Measurements from ENCODE around the gene MGST2.

MGST2 gene

GRCh38 chr4:139665690-139666529, at the start of gene MGST2:
Gene MGST2, plus strand, starts transcription at chr4:139665819. Its CDS starts 201 bp downstream, at chr4:139666020.
- H3K4me1 ChIP-seq (ENCODE audit: control insufficient read depth, low read depth, low read length) = peaks cover 20% of the 10 kb centered on the region
- no peak within 1 kb of the TSS for H3K27ac ChIP-seq (ENCODE audit: low read length)

GRCh38 chr4:139617702-139618490, 47.7 kb upstream of the MGST2 start:
- H3K9me3 ChIP-seq (ENCODE audit: control insufficient read depth, low read depth, low read length) = no peaks in the 10 kb centered on the region
- H3K27ac ChIP-seq (ENCODE audit: low read length) = no peak overlapping the region

More at GRCh38 chr4:139665690-139666529, at the start of gene MGST2:
- Histone ChIP-seq H3K4me3 (ENCODE audit: low read length) (peak within 1 kb of the TSS; percentile 74), H3K9ac (ENCODE audit: low read length) (peak within 1 kb of the TSS; percentile 70), H3K9me3 (ENCODE audit: control insufficient read depth, low read depth, low read length) (no peaks in the 10 kb centered on the region), H3K27me3 (ENCODE audit: control insufficient read depth, insufficient read depth, low read length) (no peaks in the 10 kb centered on the region), H3K36me3 (ENCODE audit: control insufficient read depth, low read depth, low read length) (no peaks in the 10 kb centered on the region)

GRCh38 chr4:139619644-139620043, 46.0 kb upstream of the MGST2 start:
- Histone ChIP-seq H3K4me1 (ENCODE audit: control insufficient read depth, low read depth, low read length) (peaks cover 11% of the 10 kb centered on the region), H3K27me3 (ENCODE audit: control insufficient read depth, insufficient read depth, low read length) (peaks cover 44% of the 10 kb centered on the region), H3K36me3 (ENCODE audit: control insufficient read depth, low read depth, low read length) (no peaks in the 10 kb centered on the region), H3K9me3 (ENCODE audit: control insufficient read depth, low read depth, low read length) (no peaks in the 10 kb centered on the region), H3K9ac (ENCODE audit: low read length) (no peak overlapping the region), H3K4me3 (ENCODE audit: low read length) (no peak overlapping the region), H3K27ac (ENCODE audit: low read length) (no peak overlapping the region)

More at GRCh38 chr4:139617702-139618490, 47.7 kb upstream of the MGST2 start:
- H3K27me3 ChIP-seq (ENCODE audit: control insufficient read depth, insufficient read depth, low read length) = peaks cover 27% of the 10 kb centered on the region
- H3K36me3 ChIP-seq (ENCODE audit: control insufficient read depth, low read depth, low read length) = no peaks in the 10 kb centered on the region
- no peak overlapping the region for H3K4me3 ChIP-seq (ENCODE audit: low read length)
- no peak overlapping the region for H3K9ac ChIP-seq (ENCODE audit: low read length)
- peaks cover 4% of the 10 kb centered on the region for H3K4me1 ChIP-seq (ENCODE audit: control insufficient read depth, low read depth, low read length)

- Histone ChIP-seq H3K4me1 (ENCODE audit: control insufficient read depth, low read depth, low read length) (peaks cover 20% of the 10 kb centered on the region), H3K9ac (ENCODE audit: low read length) (no peak overlapping the region), H3K36me3 (ENCODE audit: control insufficient read depth, low read depth, low read length) (no peaks in the 10 kb centered on the region), H3K9me3 (ENCODE audit: control insufficient read depth, low read depth, low read length) (no peaks in the 10 kb centered on the region), H3K27ac (ENCODE audit: low read length) (no peak overlapping the region), H3K4me3 (ENCODE audit: low read length) (no peak overlapping the region), H3K27me3 (ENCODE audit: control insufficient read depth, insufficient read depth, low read length) (peaks cover 77% of the 10 kb centered on the region)
Observed at GRCh38 chr4:139622901-139623381, 42.7 kb upstream of the MGST2 start.

- H3K4me1 ChIP-seq (ENCODE audit: control insufficient read depth, low read depth, low read length) = peaks cover 28% of the 10 kb centered on the region
- H3K36me3 ChIP-seq (ENCODE audit: control insufficient read depth, low read depth, low read length) = no peaks in the 10 kb centered on the region
- peaks cover 84% of the 10 kb centered on the region for H3K27me3 ChIP-seq (ENCODE audit: control insufficient read depth, insufficient read depth, low read length)
- no peaks in the 10 kb centered on the region for H3K9me3 ChIP-seq (ENCODE audit: control insufficient read depth, low read depth, low read length)
- H3K27ac ChIP-seq (ENCODE audit: low read length) = no peak overlapping the region
- H3K4me3 ChIP-seq (ENCODE audit: low read length) = no peak overlapping the region
- H3K9ac ChIP-seq (ENCODE audit: low read length) = no peak overlapping the region
Observed at GRCh38 chr4:139624441-139625092, 41.1 kb upstream of the MGST2 start.

GRCh38 chr4:139625093-139625455, 40.5 kb upstream of the MGST2 start:
- H3K36me3 ChIP-seq (ENCODE audit: control insufficient read depth, low read depth, low read length) = no peaks in the 10 kb centered on the region
- peaks cover 30% of the 10 kb centered on the region for H3K4me1 ChIP-seq (ENCODE audit: control insufficient read depth, low read depth, low read length)
- H3K27ac ChIP-seq (ENCODE audit: low read length) = no peak overlapping the region
- H3K9me3 ChIP-seq (ENCODE audit: control insufficient read depth, low read depth, low read length) = no peaks in the 10 kb centered on the region
- no peak overlapping the region for H3K9ac ChIP-seq (ENCODE audit: low read length)
- no peak overlapping the region for H3K4me3 ChIP-seq (ENCODE audit: low read length)
- H3K27me3 ChIP-seq (ENCODE audit: control insufficient read depth, insufficient read depth, low read length) = peaks cover 89% of the 10 kb centered on the region

- Histone ChIP-seq H3K27ac (ENCODE audit: low read length) (no peak overlapping the region), H3K4me1 (ENCODE audit: control insufficient read depth, low read depth, low read length) (peaks cover 30% of the 10 kb centered on the region), H3K36me3 (ENCODE audit: control insufficient read depth, low read depth, low read length) (no peaks in the 10 kb centered on the region), H3K4me3 (ENCODE audit: low read length) (no peak overlapping the region), H3K9me3 (ENCODE audit: control insufficient read depth, low read depth, low read length) (no peaks in the 10 kb centered on the region), H3K27me3 (ENCODE audit: control insufficient read depth, insufficient read depth, low read length) (peaks cover 93% of the 10 kb centered on the region), H3K9ac (ENCODE audit: low read length) (no peak overlapping the region)
Observed at GRCh38 chr4:139625482-139625881, 40.1 kb upstream of the MGST2 start.

GRCh38 chr4:139628184-139629012, 37.2 kb upstream of the MGST2 start:
- Histone ChIP-seq H3K4me3 (ENCODE audit: low read length) (peak overlapping the region; percentile 36), H3K36me3 (ENCODE audit: control insufficient read depth, low read depth, low read length) (no peaks in the 10 kb centered on the region), H3K27me3 (ENCODE audit: control insufficient read depth, insufficient read depth, low read length) (peaks cover 97% of the 10 kb centered on the region), H3K9ac (ENCODE audit: low read length) (no peak overlapping the region), H3K9me3 (ENCODE audit: control insufficient read depth, low read depth, low read length) (no peaks in the 10 kb centered on the region), H3K4me1 (ENCODE audit: control insufficient read depth, low read depth, low read length) (peaks cover 28% of the 10 kb centered on the region), H3K27ac (ENCODE audit: low read length) (no peak overlapping the region)

GRCh38 chr4:139629436-139630125, 36.0 kb upstream of the MGST2 start:
- H3K27me3 ChIP-seq (ENCODE audit: control insufficient read depth, insufficient read depth, low read length) = peaks cover 88% of the 10 kb centered on the region
- no peak overlapping the region for H3K27ac ChIP-seq (ENCODE audit: low read length)
- no peak overlapping the region for H3K9ac ChIP-seq (ENCODE audit: low read length)
- H3K4me1 ChIP-seq (ENCODE audit: control insufficient read depth, low read depth, low read length) = peaks cover 26% of the 10 kb centered on the region
- no peaks in the 10 kb centered on the region for H3K36me3 ChIP-seq (ENCODE audit: control insufficient read depth, low read depth, low read length)
- H3K9me3 ChIP-seq (ENCODE audit: control insufficient read depth, low read depth, low read length) = no peaks in the 10 kb centered on the region
- H3K4me3 ChIP-seq (ENCODE audit: low read length) = no peak overlapping the region

- Histone ChIP-seq H3K4me1 (ENCODE audit: control insufficient read depth, low read depth, low read length) (peaks cover 22% of the 10 kb centered on the region), H3K27ac (ENCODE audit: low read length) (no peak overlapping the region), H3K36me3 (ENCODE audit: control insufficient read depth, low read depth, low read length) (no peaks in the 10 kb centered on the region), H3K9ac (ENCODE audit: low read length) (no peak overlapping the region), H3K9me3 (ENCODE audit: control insufficient read depth, low read depth, low read length) (no peaks in the 10 kb centered on the region), H3K4me3 (ENCODE audit: low read length) (no peak overlapping the region), H3K27me3 (ENCODE audit: control insufficient read depth, insufficient read depth, low read length) (peaks cover 82% of the 10 kb centered on the region)
Observed at GRCh38 chr4:139630126-139630495, 35.5 kb upstream of the MGST2 start.

Measured in iPS-18a (cell line).